K562 treated with DMSO at 1 percent for 4 hours (cell line): ENCODE results near the gene ZNF274. TPM values are rescaled to one million over a fixed set of nuclear protein-coding genes. Genes with fewer than 3 reads are reported as not detected.

ENCODE experiments used
- total RNA-seq: library from RNA; unstranded; fragments of 300-600 nt; gene quantifications from 2 replicates; pipeline ENCODE4 v1.2.3, GENCODE V29; 2022; ENCODE audit not compliant: insufficient read depth

The ZNF274 gene
- total RNA-seq, result 34.3 and 35.2 TPM in 2 replicates

DNA sequence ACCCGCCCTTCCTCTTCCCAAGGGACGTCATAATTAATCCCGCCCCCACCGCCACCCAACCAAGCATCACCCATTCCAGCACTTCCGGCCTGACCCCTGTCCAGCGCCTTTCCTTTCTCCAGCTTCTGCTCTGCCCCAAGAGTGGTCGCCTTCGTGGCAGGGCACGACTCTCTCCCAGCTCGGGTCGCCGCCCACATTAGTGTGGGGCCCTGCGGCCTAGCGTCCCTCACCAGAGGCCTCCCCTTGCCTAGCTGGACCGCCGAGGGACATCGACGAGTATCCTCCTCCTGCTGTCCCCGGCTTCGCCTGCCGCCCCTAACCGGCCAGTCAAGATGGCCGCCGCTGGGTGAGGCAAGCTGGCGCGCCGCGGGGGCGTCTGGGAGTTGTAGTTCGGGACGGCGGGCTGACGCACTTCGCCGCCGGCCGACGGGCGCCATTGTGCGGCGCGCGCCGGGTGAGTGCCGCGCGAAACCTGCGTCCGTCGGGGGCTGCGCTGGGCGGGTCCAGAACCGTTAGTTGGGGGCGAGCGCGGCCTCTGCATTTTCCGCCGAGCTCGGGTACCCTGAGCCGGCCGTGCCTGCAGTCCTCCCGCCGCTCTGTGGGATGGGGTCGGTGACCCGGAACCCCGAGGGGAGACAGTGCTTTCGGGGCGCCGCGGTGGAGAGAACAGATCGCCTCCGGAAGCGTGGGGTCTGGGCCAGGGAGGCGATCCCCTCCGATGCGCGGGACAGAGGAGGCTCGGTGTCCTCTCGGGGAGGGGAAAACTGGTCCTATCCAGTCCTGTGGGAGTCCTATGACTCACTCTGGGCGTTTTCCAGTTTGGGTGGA lies at the start of gene ZNF274:
Gene ZNF274, plus strand, starts transcription at position 73 of the 828 bp plus-strand sequence. CDS start 905 bp downstream, outside the sequence.

DNA sequence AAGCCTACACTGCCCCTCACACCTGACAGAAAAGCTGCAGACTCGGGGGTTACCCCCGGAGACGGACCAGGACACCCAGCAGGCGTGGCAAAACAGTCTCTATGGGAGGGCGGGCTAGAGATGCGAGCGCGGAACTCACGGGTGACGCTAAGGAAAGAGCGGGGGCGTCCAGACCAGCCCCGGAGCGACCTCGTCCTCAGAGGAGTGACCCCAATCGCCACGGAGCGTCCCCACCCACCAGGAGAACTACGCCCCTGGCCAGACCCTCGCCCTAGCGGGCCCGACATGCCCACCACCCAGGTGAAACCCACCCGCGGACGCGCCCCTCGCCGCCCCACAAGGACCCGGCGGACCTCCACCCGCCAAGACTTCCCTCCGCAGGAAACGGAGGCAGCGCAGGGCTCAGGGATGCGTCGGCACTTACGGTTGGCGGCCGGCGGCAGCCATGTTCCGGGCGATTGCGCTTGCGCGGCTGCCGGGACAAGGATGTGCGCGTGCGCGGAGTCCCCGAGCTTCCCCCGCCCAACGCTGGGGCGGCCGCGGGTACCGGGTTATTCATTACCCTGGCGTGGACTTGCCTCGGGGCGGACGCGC lies 32.4 kb upstream of the ZNF274 start, which contains the start of gene ZNF329:
Gene ZNF329, minus strand, starts transcription at position 462 of the 594 bp plus-strand sequence. CDS start 21,286 bp downstream, outside the sequence.

DNA sequence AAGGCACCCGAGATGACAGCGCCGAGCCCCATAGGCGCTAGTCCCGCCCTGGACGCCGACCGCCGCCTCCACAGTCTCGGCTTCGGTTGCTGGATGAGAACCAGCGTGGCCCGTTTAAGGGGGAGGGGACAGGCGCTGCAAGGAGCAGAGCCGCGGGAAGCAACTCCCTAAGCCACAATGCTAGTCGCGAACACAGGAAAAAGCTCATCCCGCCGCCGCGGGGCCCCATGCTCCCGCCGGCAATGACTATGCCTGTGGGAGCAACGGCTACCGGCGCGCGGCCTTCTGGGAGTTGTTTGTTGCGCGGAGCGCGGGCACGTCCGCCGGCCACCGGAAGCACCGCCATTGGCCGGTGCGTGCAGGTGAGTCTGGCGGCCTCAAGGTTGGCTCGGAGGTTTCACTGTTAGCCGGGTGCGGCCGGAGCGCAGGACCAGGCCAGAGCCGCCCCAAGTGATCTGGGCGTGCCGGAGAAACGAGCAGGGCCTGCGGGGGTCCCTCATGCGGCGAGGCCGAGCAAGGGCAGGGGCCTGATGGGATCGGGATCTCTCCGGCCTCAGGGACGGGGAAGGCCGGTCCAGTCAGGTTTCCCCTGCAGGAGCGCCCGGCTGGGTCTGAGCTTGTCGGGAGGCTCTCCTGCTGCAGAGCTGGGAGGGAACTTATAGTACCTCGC lies 45.9 kb downstream of the ZNF274 start, which contains the start of gene ZNF544:
Gene ZNF544, plus strand, starts transcription at position 330 of the 670 bp plus-strand sequence. CDS start 15,110 bp downstream, outside the sequence.

Other genes with a start within 250 kb of the ZNF274 start
- gene ZNF418, start 247.7 kb upstream of the ZNF274 start, total RNA-seq, result not detected in 2 replicates
- gene ZNF256, start 235.4 kb upstream of the ZNF274 start, total RNA-seq, result not detected in 2 replicates
- gene C19orf18, start 208.5 kb upstream of the ZNF274 start, total RNA-seq, result not detected in 2 replicates
- gene ZNF606, start 180.2 kb upstream of the ZNF274 start, total RNA-seq, result 0.74 and 0.77 TPM in 2 replicates
- gene ZSCAN1, start 149.0 kb upstream of the ZNF274 start, total RNA-seq, result not detected in 2 replicates
- not detected in 2 replicates for gene ZNF135, start 123.8 kb upstream of the ZNF274 start, total RNA-seq
- gene ZSCAN18, start 84.8 kb upstream of the ZNF274 start, total RNA-seq, result 3.4 and 8.5 TPM in 2 replicates
- gene ZNF329, start 32.3 kb upstream of the ZNF274 start, total RNA-seq, result 1.5 and 2.4 TPM in 2 replicates
- gene ZNF544, start 45.9 kb downstream of the ZNF274 start, total RNA-seq, result 20.9 and 27.5 TPM in 2 replicates
- 1.7 and 1.8 TPM in 2 replicates for gene ZNF8, start 95.9 kb downstream of the ZNF274 start, total RNA-seq
- 94.2 and 122 TPM in 2 replicates for gene ERVK3-1, start 122.3 kb downstream of the ZNF274 start, total RNA-seq
- 1.7 and 2.7 TPM in 2 replicates for gene ZSCAN22, start 143.9 kb downstream of the ZNF274 start, total RNA-seq
- 17.9 and 43.1 TPM in 2 replicates for gene A1BG, start 170.4 kb downstream of the ZNF274 start, total RNA-seq
- gene ZNF497, start 179.7 kb downstream of the ZNF274 start, total RNA-seq, result 4.4 and 4.6 TPM in 2 replicates
- gene ZNF837, start 198.0 kb downstream of the ZNF274 start, total RNA-seq, result 2.8 and 6.2 TPM in 2 replicates
- gene RPS5, start 204.2 kb downstream of the ZNF274 start, total RNA-seq, result 5,644 and 6,167 TPM in 2 replicates
- gene RNF225, start 212.6 kb downstream of the ZNF274 start, total RNA-seq, result 1.1 TPM in 1 of 2 replicates, not detected in the other
- 11.1 and 12.3 TPM in 2 replicates for gene ZNF584, start 225.6 kb downstream of the ZNF274 start, total RNA-seq